AG04450 (cell line): Measurements from ENCODE around the gene PIGQ. TPM values are rescaled to one million over a fixed set of nuclear protein-coding genes. Genes with fewer than 3 reads are reported as not detected.

ENCODE experiments used
- CTCF ChIA-PET: fragments of 300-600, 350-600 bp; formaldehyde crosslinking; extraction: SDS; loops from one replicate; lab custom pipeline; 2022; ENCODE audit warnings: antibody characterized with exemption, inconsistent platforms; lab: Charles Lee
- POLR2A ChIA-PET: fragments of 350-600 bp; formaldehyde crosslinking; extraction: SDS; loops from one replicate; lab custom pipeline; 2021; ENCODE audit warnings: antibody characterized with exemption, inconsistent platforms; lab: Yijun Ruan, JAX
- DNase-seq: peaks from one replicate; pipeline ENCODE4 v3.0.0-alpha.2; 2011; ENCODE audit warnings: low read depth, low spot score
- H3K27ac ChIP-seq: one replicate; pipeline ENCODE4 v1.5.1; 2012; ENCODE audit warnings: low read depth, low read length, control low read depth
- H3K27me3 ChIP-seq: one replicate; pipeline ENCODE4 v1.6.0; 2012; ENCODE audit warnings: low read length; ENCODE audit not compliant: control insufficient read depth, insufficient read depth
- H3K4me3 ChIP-seq: 2 replicates; pipeline ENCODE4 v1.5.1; 2011; ENCODE audit warnings: mild to moderate bottlenecking, low read depth, low read length, control low read depth
- H3K9me3 ChIP-seq: 2 replicates; pipeline ENCODE4 v1.5.1; 2012; ENCODE audit warnings: low read length; ENCODE audit not compliant: control insufficient read depth, insufficient read depth
- polyA plus RNA-seq: library from polyadenylated mRNA; depleted of rRNA; stranded (reverse); fragments of >200 nt; gene quantifications from 2 replicates; pipeline ENCODE4 v1.2.3, GENCODE V29; 2011
- TF ChIP-seq, protein P1 (sequence below): IDR thresholded peaks from 2 replicates; pipeline ENCODE4 v1.5.1; 2011; ENCODE audit warnings: low read depth, low read length, control low read depth, inconsistent platforms

Gene PIGQ
- polyA plus RNA-seq, 1 experiment, result 12.1 TPM

DNA sequence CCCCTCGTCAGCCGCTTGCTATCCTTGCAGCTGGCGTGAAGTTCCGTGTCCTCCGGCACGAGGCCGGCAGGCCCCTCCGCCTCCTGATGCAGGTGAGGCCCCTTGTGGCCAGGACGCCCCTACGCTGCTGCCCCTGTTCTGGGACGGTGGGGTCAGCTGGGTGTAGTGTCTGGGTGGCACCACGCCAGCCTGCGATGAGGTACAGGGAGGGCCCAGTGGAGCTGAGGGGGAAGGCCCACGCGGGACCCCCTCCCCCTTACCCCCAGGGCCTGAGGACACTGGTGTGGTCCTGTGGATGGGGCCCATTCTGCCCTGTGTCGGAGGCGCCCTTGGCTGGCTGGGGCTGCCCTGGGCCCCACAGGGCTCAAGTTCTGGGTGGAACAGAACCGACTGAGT, 12.4 kb downstream of the PIGQ start:
- no peak overlapping the region for H3K4me3 ChIP-seq
- H3K9me3 ChIP-seq, result no peaks in the 10 kb centered on the region; the same call in 1 of the 2 replicates
- POLR2A ChIA-PET, result no interaction called here
- H3K27ac ChIP-seq, result no peak overlapping the region
- no peak for DNase-seq
- TF ChIP-seq, protein P1, sequence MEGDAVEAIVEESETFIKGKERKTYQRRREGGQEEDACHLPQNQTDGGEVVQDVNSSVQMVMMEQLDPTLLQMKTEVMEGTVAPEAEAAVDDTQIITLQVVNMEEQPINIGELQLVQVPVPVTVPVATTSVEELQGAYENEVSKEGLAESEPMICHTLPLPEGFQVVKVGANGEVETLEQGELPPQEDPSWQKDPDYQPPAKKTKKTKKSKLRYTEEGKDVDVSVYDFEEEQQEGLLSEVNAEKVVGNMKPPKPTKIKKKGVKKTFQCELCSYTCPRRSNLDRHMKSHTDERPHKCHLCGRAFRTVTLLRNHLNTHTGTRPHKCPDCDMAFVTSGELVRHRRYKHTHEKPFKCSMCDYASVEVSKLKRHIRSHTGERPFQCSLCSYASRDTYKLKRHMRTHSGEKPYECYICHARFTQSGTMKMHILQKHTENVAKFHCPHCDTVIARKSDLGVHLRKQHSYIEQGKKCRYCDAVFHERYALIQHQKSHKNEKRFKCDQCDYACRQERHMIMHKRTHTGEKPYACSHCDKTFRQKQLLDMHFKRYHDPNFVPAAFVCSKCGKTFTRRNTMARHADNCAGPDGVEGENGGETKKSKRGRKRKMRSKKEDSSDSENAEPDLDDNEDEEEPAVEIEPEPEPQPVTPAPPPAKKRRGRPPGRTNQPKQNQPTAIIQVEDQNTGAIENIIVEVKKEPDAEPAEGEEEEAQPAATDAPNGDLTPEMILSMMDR, result no peak
- CTCF ChIA-PET, result interaction anchor here (0.6 to 1.8 kb wide), 2 partner anchors 85 to 133 kb away, joined by 4 read pairs; no protein-coding TSS in a partner anchor
- H3K27me3 ChIP-seq, result no peaks in the 10 kb centered on the region

DNA sequence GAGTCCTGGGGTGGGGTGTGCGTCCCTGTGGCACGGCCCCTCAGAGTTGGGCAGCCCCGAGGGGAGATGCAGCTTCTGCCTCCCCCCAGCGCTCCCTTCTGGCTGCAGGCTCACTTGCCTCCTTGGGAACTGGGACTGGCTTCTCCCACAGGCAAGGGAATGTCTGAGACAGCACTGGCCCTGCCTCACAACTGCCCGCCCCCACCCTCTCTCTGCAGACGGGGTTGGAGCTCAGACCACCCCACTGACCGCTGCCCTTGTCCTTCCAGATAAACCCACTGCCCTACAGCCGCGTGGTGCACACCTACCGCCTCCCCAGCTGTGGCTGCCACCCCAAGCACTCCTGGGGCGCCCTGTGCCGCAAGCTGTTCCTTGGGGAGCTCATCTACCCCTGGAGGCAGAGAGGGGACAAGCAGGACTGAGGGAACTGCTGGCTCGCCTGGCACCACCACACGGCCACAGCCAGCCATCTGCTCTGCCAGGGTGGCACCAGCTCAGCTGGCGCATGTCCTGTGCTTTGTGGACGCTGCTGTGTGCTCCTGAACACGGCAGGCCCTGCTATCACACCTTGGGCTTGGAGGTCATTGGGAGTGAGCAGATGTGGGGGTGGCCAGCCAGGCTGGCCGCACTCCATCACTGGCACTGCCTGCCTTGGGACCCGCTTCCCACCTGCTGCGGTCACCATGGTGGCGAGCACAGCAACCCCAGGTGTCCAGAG, 13.0 kb downstream of the PIGQ start:
- Histone ChIP-seq H3K27ac (no peak overlapping the region), H3K27me3 (no peaks in the 10 kb centered on the region), H3K9me3 (no peaks in the 10 kb centered on the region; the same call in 1 of the 2 replicates), H3K4me3 (no peak overlapping the region)
- ChIA-PET CTCF (interaction anchor here (0.6 to 1.8 kb wide), 2 partner anchors 85 to 134 kb away, joined by 4 read pairs; no protein-coding TSS in a partner anchor), POLR2A (no interaction called here)
- TF ChIP-seq, protein P1, result no peak
- DNase-seq, result no peak

DNA sequence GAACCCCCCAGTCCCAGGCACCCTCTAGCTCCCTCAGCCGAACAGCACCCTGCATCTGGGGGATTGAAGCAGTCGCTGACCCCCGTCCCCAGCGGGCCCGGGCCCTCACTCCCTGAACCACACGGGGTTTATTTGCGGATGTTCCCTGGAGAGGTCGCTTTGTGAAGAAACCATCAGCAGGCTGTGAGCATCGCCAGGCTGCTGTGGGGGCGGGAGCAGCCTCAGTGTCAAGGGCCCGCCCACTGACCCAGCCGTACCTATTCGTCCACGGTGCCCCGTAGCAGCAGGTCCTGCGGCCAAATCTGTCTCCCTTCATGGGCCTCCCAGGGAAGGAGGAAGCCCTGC, 13.7 kb downstream of the PIGQ start:
- Histone ChIP-seq H3K4me3 (no peak overlapping the region), H3K27me3 (no peaks in the 10 kb centered on the region), H3K9me3 (no peaks in the 10 kb centered on the region), H3K27ac (no peak overlapping the region)
- ChIA-PET POLR2A (no interaction called here), CTCF (no interaction called here)
- TF ChIP-seq, protein P1, result no peak
- no peak for DNase-seq

DNA sequence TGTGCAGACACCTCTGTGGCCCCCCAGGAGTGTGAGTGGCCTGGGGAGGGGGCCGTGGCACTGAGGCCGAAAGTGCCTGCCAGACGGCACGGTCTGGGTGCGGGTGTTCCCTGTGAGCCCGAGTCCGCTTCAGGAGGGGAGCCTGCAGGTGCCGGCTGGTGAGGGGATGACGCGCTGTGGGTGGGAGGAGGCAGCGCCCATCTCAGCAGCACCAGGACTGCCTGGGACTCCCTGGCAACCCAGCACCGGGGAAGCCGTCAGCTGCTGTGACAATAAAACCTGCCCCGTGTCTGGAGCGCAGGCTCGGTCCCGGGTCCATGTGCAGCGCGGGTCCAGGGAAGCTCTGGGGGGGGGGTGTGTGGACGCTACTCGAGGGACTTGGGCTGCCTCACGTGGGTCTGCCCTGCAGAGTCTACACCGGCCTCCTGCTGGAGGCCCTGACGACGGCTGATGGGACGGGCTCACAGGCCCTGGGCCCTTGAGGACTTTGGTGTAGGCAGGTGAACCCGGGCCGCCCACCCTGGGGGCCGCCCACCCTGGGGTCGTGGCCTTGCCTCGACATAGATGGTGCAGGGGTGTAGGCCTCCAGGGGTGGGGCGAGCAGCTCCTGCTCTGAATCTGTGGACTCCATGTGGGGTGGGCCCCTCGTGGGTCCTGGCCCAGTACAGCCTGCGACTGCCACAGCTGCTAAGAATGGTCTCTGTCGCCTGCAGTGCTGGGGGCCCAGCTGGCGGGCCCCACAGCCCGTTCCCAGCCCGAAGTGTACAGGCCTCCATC, 14.2 kb downstream of the PIGQ start:
- no peak for DNase-seq
- Histone ChIP-seq H3K27me3 (no peaks in the 10 kb centered on the region), H3K4me3 (no peak overlapping the region), H3K27ac (no peak overlapping the region), H3K9me3 (no peaks in the 10 kb centered on the region)
- TF ChIP-seq, protein P1, result no peak
- CTCF ChIA-PET, result no interaction called here
- POLR2A ChIA-PET, result no interaction called here

DNA sequence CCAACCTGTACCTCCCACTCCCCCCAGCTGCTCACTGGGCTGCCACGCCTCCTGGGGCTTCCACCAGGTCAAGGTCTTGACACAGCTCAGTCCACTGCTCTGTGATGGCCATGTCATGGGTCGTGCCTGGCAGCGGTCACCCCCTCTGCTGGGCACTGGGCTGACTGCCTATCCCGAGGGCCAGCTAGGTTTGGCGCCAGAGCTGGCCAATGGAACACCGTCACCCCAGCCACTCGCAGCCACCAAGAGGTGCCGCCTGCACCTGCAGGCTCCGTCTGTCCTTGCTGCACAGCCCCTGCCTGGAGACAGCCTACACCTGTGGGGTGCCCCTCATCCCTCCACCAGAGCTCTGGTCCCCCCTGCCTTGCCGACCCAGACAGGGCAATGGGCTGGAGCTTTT, 15.6 kb downstream of the PIGQ start:
- Histone ChIP-seq H3K4me3 (no peak overlapping the region), H3K27me3 (no peaks in the 10 kb centered on the region), H3K9me3 (no peaks in the 10 kb centered on the region; the same call in 1 of the 2 replicates), H3K27ac (no peak overlapping the region)
- CTCF ChIA-PET, result no interaction called here
- TF ChIP-seq, protein P1, result no peak
- no peak for DNase-seq
- POLR2A ChIA-PET, result no interaction called here
